GM19328 (cell line): ENCODE results near the gene HIVEP2.

ENCODE experiments used
- ATAC-seq: cut with Tn5 transposase; IDR thresholded peaks from one replicate; pipeline ENCODE4 v1.9.1; 2021; ENCODE audit warnings: mild to moderate bottlenecking, moderate library complexity; ENCODE audit not compliant: unreplicated experiment

The HIVEP2 gene

DNA sequence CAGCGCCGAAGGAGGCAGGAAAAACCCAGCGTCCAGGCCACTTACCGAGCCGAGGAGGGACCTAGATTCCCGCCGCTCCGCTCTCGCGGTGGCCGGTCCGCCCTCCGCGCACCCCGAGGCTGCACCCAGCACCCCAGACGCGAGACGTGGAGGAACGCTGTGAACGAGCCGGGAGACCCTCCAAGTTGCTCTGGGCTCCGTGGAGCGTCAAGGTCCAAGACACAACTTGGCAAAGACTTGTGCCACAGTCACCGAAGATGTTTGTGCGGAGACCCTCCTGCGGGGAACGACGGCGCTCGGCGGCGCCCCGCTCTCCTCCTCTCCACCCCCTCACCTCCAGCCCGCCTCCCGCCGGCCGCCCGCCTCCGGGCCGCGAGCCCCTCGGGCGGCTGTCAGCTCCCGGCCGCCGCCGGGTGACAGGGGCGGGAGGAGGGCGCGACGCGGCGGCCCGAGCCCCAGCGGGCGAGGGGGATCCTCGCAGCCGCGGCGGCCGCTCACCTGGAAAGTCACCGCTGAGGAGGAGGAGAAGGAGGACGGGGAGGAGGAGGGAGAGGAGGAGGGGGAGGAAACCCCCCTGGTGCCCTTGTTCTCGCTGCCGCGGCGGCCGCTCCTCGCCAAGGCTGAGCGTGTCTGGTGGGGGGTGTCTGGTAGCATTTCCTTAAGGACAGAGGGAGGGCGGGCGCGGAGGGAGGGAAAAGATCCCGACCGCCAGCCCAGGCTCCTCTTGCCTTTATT, 637 bp upstream of the HIVEP2 start:
- ATAC-seq, result no peak

DNA sequence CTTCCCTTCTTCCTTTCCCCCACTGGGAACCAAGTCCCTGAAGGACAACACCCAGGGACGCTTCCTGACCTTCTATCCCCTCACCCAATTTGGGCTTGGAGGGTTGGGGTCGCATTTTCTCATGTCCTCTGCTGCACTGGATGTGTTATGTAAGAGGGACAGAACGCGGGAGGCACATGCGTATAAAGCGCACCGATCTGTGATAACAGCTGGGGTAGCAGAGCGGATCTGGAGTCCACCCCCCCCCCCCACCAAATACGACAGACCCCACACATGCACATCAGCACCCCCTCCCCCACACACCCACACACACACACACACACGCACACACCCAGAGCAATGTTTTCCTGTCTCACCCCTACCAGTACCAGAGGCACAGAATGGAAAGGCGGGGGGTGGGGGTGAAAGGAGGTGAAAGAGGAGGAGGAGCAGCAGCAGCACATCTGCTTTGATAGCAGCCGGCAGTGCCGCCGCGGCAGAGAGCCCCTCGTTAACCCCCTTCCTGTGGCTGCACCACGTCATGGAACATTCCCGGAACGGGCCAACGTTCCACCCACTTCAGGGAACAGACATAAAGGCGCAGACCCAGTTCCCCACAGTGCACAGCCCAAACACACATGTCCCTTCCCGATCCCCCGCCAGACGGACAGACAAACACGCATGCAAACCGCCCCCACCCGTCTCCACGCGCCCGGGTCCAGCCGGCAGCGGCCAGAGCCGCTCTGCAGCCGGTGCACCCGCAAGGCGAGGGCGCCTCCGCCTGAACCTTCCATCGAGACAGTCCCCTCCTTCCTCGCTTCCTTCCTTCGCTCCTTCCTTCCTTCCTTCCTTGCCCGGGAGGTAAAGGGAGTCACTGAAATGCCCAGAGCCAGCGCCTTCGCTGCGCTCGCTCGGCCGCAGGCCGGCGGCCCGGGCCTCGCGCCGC, 590 bp downstream of the HIVEP2 start:
- no peak for ATAC-seq

GRCh38 chr6:142943711-142944123, 1.3 kb downstream of the HIVEP2 start:
- ATAC-seq, result no peak

DNA sequence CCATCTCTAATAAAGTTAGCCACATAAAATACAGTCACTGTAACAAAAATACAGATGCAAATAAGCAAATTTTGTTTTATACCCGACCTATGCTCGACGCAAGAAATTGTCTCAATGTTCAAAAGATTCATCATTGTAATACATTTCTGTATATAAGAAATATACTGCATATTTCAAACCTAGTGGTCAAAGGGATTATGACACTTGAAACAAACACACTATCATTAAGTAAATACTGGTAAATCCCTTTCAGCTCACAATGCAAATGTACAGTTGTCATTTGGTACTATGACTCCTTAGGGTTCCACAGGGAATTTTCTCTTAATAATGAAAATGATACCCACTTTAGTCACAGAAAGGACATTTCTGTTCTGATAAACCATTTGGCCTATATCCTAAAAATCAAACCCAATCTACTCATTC, 2.2 kb downstream of the HIVEP2 start:
- ATAC-seq, result no peak

- ATAC-seq, result no peak
Measured at GRCh38 chr6:142942238-142942637, 2.7 kb downstream of the HIVEP2 start.

DNA sequence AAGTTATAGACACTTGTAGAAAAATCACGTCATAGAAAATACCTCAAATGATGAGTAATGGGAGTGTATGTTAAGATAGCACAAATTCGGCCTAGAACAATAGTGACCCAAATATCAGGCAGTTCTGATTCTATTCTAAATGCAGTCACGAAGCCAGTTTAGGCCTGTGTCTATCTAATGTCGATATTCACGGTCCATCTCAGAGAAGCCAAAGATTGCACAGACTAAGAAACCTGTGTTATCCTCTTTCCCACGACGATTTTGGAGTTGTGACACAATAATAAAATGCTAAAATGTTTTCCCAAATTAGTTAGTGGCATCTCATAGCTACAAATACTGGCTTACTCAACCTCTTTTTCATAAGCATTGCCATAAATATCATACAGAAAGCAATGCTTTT, 4.0 kb downstream of the HIVEP2 start:
- no peak for ATAC-seq

DNA sequence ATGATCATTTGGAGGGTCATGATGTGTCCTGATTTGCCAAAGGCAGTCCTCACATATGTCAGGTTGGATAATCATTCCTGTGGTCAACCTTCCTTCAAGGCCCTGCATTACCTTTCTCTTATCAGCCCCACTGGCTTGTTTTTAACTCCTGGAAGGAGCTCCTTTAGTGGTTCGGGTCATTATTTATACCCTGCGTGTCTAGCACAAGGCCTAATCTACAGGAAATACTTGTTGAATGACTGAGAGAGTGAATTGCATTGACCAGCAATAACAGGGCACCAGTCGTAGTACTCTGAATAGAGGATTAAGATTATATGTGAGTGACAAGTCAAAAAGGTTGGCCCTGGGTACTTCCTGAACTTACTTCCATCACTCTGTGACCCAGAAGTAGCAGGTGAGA, 4.5 kb downstream of the HIVEP2 start:
- no peak for ATAC-seq

DNA sequence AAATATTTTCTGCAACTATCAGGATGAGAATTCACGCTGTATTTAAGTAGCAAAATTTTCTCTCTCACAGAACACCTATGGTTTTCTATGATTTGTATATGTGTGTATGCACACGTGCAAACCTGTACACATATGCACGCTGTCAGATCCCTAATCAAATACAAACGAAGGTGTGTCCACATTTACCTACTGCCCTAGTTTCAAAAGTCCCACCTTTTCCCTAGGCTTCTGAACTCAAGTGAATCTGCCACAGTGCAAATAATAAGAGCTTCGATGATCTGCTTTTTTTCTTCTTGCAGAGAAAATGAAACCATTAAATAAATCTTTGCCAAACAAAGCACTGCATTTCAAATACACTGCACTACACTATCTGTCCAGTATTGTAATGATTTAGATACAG, 6.5 kb downstream of the HIVEP2 start:
- no peak for ATAC-seq

GRCh38 chr6:142937986-142938385, 7.0 kb downstream of the HIVEP2 start:
- ATAC-seq, result no peak

DNA sequence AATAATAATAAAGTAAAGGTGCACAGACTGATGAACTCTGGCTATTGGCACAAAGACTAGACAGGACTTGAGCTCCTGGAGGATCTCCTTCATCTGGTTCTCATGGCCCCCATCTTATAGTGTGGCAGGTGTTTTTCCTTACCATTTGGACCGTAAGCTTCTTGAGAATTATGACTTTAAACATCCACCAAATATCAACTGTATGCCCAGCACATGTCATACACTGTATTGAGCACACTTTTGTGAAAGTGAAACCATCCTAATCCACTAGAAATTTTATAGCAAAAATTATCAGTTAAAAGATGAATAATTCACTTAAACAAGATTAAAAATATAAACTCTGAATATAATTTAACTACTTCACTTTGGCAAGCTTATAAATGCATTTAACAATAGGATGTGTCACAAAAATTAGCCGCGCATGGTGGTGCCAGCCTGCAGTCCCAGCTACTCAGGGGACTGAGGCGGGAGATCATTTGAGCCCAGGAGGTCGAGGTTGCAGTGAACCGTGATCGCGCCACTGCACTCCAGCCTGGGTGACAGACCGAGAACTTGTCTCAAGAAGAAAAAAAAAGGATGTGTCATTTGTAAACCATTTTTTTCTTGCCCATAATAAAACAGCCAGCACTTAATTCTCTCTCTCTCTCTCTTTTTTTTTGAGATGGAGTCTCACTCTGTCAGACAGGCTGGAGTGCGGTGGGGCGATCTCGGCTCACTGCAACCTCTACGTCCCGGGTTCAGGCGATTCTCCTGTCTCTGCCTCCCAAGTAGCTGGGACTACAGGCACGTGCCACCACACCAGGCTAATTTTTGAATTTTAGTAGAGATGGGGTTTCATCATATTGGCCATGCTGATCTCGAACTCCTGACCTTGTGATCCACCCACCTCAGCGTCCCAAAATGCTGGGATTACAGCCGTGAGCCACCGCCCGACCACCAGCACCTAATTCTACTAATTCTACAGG, 9.1 kb downstream of the HIVEP2 start:
- ATAC-seq, result peak; percentile 46

DNA sequence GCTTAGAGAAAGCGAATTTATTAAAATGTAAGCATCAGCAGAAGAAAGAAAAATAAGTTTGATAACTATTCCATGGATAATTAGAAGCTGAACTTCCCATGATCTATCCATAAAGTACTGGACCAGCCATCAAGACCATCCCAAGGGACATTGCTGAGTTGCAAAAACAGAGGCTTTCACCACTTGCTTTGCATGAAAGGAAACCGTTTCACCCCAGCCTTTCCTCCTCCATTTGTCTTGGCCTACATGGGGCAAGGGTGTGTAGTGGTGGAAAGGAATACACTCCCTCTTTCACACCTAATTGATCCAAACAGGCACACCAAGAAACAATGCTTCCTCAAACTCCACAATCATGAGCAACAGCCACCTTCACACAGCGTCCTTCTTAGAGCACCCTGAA, 10.4 kb downstream of the HIVEP2 start:
- no peak for ATAC-seq

DNA sequence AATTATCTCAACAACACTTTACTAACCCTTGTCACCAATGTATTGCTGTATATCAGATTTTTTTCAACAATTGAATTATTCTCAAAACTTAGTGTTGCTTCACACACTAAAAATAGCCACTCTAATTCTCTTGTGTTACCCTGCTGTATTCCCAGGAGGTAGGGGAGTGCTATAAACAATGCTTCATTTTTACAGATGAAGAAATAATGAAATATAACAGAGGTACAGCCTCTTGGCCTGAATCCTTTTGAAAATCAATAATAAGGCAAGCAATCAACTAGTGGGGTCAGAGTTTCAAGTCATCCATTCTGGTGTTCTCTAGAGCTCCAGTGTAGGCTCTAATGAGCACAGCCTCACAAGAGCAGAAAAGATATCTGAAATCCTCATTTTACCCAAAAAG, 10.9 kb downstream of the HIVEP2 start:
- no peak for ATAC-seq

DNA sequence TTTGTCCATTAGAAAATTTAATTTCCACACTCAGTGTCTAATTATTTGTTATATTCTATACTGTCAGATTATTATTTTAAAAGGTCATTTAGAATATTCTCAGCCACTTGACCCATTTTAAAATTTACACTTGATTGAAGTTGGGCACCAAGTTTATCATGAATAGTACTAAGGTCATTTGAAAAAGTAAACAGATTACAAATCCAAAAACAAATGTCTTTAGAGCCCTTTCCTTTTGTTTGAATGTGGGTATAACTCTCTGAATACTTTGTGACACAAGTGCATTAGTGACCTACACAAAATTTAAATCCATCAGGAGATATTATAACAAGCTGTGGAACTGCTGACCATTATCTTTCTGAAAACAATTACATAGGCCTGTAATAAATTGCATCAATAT, 11.3 kb downstream of the HIVEP2 start:
- ATAC-seq, result no peak

DNA sequence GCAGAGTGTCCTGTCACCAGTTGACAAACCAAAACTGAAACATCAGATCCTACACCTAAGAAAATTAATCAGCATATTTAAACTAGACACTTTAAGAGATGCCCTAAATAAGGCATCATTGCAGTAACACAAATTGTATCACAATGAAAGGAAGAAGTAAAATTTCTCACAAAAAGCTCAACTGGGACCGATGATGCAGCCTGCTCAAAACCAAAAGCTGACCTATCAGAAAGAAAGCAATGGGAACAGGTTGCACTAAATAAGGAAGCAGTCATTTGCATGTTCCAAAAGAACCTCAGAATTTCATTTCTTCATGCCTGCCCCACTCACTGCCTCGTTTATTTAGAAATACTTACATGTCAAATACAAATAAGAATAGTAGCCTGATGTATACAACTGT, 12.1 kb downstream of the HIVEP2 start:
- no peak for ATAC-seq

GRCh38 chr6:142929751-142930358, 15.1 kb downstream of the HIVEP2 start:
- ATAC-seq, result no peak

DNA sequence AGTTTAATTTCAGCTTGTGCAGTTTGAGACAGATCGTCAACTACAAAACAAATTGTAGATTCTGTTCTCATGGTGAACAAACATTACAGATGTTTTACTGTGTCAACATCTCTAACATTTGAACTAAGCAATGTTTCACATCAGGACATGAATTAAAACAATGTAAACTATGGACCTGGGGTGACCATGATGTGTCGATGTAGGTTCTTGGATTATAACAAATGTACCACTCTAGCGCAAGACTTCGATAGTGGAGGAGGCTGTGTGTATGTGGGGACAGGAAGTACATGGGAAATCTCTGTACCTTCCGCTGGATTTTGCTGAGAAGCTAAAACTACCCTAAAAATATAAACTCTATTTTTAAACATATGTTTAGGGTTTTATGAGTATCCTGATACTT, 17.1 kb downstream of the HIVEP2 start:
- ATAC-seq, result no peak

GRCh38 chr6:142927271-142927580, 17.8 kb downstream of the HIVEP2 start:
- ATAC-seq, result no peak

- peak; percentile 89 for ATAC-seq
Measured at GRCh38 chr6:142926494-142927270, 18.3 kb downstream of the HIVEP2 start.

DNA sequence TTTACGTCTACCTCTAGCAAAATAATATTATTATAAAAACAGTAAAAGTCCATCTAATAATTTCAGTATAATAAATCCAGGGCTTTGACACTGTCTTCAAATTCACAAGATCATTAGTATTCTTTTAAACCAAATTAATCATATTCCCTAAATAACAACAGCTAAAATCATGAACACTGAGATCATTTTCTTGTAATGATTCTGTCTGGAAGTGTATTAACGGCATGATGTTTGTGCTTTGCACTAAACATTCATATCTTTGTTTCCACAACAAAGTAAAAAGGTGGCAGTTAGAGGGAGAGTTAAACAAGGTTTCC, 18.8 kb downstream of the HIVEP2 start:
- ATAC-seq, result no peak

DNA sequence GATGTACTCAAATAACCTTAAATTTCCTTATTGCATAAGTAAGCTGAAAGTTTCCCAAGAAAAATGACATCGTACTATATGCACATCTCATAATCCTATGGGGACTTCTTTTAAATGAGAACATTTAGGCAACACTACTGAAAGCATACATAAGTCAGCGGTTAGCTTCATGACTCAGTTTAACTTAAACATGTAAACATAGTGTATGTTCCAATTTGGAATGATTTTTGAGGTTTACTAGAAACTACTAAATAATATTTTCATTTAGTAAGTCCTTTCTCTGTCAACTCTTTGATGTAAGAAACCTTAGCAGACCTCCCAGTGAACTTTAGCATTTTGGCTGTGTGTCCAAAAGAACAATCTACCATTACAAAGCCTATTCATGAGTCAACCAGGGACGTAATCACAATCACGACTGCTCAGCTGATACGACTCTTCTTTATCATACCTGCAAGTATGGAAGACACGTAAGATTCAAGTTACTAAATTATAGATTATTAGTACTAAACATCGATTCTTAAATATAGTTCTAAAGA, 19.3 kb downstream of the HIVEP2 start:
- no peak for ATAC-seq
